HG03175 (cell line): ENCODE data around the gene POU2F3.

Experiments
- ATAC-seq: cut with Tn5 transposase; IDR thresholded peaks from one replicate; pipeline ENCODE4 v1.9.1; 2021; ENCODE audit warnings: mild to moderate bottlenecking, moderate library complexity; ENCODE audit not compliant: unreplicated experiment

Gene POU2F3

DNA sequence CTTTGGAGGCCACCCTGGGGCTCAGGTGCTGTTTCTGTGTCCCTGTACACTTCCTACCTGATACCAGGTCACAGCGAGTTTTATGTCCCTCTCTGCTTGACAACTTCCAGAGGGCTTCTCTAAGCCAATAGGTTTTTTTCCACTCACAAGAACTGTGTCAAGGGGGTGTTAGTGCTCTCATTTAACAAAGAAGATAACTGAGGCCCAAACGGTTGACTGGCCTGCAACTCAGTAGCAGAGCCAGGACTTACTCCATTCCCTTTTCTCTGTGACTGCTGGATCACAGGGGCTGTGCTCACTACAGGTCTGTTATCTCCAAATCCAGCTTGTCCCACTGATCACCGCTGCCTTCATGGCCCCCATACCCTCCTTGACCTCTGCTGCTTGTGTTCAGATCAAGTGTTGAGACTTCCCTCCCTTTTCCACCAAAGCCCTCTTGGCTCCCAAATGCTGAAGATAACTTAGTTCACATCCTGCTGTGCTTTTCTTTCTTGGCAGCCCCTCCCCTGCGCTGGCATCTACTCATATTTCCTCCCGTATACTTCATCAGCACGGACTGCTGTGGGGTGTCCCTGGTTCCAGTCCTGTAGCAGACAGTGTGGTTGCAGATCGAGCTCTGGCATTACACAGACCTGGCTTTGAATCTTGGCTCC, 41.3 kb downstream of the POU2F3 start:
- ATAC-seq: no peak

DNA sequence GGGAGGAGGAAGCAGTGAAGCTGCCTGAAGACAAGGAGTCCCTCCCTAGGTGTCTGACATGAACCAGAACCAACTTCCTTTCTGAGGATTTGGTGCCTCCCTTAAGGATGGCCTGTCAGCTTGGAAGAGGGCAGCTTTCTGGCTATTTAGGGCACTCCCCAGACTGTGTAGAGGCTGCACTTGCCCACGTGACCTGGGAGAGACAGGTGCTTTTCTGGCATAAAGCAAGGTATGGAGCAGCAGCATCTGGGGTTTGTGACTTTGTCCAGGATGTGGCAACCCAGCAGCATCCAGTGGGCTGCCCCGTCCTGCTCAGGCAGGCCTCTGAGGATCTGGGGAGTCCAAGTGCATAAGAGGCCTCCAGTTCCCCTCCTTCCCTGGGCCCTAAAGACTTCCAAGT, 43.2 kb downstream of the POU2F3 start:
- no peak for ATAC-seq

DNA sequence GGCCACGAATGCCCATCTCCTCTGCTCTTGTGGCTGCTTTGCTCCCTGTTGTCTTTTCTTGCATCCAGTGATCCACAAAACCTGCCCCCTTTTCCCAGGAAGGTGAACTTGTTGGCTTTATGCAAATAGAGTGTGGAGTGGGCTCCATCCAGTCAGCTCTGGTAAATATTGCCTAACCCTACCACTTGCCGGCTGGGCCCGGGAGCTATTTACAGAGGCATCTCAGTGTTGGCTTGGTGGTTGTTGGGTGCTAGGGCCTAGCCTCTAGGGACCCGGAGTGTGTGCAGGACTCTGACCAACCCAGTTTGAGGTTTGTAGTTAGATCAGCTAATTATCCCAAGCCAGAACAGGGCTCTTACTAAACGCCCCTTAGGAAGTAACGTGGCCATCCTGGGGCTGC, 44.3 kb downstream of the POU2F3 start:
- ATAC-seq: no peak

DNA sequence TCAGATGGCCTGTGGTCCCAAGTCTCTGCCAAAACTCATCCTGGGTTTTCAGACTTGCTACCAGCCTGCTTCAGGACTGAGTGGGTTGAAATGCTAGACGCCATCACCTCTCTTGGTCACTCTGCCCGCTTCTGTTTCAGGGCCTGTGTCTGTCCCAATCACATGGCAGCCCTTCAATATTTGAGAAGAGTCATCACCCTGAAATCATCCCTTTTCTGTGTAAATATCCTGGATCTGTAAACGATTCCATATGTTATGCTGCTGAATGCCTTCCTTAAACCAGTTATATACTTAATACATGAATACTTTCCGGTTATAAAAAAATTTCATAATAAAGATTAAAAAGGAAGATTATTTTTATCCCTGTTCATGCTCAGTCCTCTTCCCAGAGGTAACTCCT, 45.3 kb downstream of the POU2F3 start:
- no peak for ATAC-seq

DNA sequence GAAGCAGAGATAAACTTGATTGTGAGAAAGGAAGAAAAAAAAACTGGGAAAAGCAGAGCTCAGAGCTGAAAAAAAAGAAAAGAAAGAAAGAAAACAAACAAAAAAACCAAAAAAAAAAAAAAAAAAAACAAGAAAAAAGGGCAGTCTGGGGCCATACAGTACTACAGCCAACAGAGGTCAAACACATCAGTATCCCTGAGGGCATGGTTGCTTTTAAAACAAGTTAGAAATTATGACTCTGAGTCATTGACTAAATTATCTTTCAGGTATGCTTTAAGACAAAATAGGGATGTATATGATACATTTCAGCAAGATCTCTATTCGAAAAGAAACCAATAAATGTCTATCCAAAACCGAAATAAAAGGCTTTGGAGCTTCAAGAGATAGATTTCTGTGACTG, 48.1 kb downstream of the POU2F3 start:
- ATAC-seq: no peak

DNA sequence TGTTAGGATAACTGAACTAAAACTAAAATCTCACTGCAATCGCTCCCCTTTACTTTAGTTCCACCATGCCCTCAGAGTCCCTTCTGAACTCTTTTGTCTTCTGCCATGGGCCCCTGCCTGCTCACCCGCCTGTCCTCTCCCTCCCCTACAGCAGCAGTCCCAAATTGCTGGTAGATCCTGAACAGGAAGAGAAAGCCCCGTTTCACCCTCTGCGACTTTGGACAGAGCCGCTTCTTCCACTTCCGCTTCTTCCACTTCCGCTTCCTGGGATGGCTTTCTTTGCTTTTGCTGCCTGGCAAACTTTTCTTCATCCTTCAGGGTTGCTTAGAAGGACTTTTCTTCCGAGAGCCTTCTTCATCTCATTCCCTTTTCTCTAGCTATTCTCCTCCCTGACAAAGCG, 49.5 kb downstream of the POU2F3 start:
- ATAC-seq: no peak

DNA sequence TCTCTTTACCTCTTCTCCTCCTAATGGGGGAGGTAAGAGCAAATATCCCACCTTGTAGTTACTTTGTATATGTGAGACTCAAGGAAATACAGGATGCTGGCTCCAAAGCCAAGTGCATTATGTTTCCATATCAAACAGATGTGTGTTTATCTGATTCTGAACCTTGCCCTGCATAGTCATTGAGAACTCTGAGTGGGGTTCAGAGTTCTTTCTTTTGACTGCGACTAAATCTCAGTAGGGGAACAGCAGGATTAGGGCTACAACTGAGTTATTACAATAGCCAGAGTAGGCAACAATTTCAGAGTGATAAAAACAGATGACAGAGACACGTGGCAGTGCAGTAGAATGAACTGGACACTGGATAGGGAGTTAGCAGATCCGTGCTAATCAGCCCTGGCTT, 51.0 kb downstream of the POU2F3 start:
- ATAC-seq: no peak

DNA sequence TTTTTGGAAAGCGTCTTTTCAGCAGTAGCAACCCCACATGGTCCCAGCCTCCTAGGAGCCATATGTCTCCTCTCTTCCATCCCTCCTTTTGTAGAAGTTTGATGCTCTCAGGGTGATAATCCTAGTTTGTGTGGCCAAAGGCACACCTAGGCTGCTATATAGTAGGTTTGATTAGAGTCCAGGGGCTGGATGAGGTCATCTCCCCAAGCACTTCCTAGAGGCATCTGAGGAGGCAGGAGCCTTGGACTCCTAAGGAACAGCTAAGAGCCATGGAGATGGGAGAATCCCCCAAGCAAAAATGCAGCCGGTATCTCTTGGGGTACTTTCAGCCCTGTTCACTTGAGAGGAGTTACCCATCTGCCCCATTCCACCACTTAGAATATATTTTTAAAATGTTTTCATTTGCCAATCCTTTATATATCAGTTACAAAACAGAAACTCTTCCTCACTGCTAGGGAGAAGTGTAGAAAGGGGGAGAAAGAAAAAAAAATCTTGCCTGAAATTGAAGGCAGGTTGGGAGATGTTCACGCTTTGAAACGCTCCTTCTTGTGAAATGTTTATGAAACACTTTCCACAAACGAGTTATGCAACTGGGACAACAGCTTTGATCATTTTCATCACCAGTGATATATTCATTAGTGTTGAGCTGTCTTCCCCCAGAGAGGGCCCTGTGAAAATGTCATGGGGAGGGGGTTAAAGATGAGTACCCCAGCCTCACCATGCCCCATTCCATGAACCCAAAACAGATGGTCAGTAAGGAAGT, 53.3 kb downstream of the POU2F3 start:
- ATAC-seq: no peak

DNA sequence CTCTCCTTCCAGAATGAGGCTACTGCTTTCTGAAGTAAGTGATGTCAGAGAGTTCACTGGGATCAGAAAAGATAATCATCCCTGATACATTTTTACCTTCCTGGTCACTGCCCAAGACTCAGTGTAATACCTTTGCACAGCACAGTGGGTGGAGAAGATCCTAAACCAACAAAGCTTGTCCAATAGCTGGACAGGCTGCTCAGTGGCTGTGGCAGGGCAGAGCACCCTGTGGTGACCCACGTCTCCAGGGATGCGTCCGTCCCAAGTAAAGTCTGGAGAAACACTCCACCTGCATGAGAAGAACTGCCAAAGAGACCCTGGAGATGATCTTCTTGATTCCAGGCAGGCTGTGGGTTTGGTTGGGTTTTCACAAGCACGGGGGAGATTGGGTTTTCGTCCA, 54.2 kb downstream of the POU2F3 start:
- no peak for ATAC-seq

DNA sequence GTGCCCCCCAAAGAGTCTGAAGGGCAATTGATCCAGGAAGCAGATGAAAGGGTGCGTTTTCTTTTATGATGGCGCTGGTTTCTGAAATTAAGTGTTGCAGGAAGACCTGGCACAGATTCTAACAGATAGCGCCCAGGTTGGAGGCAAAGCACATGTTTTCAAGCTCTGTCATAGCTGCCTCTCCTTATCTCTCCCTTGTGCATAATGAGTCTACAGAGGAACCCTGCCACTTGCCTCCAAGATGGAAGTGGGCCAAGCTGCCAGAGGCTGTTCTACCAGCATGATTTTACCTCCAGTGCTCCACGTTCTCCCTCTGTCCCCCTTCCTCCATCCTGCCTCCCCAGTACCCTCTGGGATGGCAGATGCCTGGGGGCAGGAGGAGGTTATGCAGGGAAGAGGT, 55.2 kb downstream of the POU2F3 start:
- ATAC-seq: no peak

DNA sequence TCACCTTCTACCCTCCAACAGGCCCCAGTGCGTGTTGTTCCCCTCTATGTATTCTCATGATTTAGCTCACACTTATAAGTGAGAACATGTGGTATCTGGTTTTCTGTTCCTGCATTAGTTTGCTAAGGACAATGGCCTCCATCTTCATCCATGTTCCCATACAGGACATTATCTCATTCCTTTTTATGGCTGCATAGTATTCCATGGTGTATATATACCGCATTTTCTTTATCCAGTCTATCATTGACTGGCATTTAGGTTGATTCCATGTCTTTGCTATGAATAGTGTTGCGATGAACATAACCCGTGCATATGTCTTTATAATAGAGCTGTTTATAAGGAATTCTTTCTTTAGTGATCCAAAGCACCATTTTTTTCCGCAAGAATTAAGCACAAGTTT, 56.6 kb downstream of the POU2F3 start:
- no peak for ATAC-seq

DNA sequence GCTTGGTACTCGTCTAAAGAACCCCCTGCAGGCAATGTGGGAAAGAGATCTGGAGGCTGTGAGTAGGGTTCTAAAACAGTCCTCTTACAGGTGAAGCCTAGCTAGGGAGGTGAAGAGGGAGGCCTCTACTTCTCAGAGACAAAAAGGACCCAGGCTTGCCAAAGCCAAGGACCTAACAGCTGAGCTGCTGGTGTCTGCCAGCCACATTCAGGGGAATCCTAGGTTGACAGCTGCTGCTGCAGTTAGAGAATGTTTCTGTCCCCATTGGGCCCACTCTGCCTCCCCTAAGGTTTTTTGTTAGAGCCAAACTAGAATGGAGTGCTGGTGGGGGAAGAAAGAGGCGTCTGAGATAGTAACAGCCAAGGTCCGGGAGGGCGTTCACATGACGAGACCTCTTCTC, 58.5 kb downstream of the POU2F3 start:
- no peak for ATAC-seq

DNA sequence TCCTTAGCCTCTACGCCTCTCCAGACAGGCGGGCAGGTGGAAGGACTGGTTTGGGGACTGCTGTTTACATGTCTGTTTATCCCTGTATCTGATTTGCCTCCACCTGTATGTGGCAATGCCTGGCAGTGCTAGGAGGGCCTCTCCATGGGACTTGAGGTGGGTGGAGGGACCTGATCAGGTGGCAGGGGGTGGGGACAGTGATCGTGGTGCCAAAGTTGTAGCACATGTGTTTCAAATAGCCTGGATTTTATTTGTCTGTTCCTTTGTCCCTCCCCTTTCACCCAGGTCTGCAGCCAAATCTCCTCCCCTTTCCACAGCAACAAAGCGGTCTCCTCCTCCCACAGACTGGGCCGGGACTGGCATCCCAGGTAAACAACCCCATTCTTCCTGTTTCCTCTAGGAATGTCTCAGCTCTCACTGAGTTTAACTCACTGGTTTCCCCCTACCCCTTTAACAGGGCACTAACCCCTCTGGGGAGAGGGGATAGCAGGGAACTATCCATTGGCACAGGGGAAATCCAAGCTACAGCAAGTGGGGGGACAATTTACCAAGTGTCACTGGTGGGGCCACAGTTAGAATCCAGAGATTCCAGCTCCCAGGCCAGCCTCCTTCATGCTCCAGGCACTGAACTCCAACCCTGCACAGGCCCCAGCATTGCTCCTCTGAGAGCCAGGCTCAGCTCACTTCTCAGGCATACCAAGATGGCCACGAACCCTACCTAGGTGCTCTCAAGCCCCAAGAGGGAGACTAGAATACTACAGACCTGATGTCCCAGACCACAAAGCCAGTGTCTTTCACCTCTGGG, 62.3 kb downstream of the POU2F3 start:
- no peak for ATAC-seq

DNA sequence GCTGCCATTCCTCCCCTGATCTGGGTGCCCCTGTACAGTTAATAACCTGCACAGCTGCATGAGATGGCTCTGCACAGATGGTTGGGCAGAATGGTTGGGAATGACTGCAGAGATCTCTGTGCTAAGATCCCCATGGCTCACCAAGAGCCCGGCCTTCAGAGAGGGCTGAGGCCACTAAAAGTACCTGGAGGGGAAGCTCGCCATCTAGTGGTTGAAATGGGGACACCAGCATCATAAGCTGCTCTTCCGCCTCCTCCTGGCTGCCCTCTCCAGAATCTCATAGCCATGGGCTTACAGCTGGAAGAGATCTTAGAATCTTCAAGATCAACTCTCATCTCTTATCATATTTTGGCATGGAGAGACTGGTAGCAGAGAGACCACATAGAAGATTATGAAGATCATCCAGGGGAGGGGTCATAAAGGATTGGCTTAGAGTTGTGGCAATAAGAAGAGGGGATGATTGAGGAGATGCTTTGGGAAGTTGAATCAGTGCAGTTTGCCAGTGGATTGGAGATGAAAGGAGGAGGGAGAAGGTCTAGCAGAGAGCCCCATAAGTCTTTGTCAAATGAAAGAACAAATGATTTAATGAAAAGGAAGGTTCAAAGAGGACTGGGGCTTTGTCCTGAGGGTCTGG, 63.2 kb downstream of the POU2F3 start:
- peak; percentile 59 for ATAC-seq

DNA sequence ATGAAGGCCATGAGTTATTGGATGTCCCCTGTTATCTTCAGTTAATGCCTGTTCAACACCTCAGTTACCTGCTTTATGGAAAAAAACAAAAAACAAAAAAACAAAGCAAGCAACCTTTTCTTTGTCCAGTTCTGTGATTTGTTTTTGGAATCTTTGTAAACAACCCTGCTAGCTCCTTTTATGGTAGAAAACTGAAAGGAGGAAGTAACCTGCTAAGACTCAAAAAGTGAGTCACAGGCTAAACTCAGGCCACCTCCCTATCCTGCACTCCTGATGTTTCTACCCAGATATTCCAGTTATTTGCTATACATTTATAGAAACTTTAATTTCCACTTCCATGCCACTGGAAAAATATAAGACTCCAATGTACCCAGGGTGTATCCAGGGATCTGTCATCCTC, 64.6 kb downstream of the POU2F3 start:
- ATAC-seq: no peak

DNA sequence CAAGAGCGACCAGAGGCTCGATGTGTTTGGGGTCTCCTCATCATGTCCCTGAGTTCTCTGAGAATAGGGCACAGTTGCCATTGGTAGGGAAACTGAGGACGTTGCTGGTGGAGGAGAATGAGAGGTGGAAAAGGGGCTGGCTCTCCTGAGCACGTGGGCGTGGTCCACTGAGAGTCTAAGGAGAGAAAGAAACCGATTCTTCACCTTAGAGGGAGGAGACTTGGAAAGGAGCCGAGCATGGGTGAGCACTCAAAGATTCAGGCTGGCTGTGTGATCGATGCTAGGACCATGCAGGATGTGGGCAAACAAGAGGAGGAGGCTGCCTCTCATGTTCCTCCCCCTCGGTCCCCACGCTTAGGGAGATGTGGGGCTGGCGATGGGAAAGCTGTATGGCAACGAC, 65.3 kb downstream of the POU2F3 start:
- no peak for ATAC-seq

DNA sequence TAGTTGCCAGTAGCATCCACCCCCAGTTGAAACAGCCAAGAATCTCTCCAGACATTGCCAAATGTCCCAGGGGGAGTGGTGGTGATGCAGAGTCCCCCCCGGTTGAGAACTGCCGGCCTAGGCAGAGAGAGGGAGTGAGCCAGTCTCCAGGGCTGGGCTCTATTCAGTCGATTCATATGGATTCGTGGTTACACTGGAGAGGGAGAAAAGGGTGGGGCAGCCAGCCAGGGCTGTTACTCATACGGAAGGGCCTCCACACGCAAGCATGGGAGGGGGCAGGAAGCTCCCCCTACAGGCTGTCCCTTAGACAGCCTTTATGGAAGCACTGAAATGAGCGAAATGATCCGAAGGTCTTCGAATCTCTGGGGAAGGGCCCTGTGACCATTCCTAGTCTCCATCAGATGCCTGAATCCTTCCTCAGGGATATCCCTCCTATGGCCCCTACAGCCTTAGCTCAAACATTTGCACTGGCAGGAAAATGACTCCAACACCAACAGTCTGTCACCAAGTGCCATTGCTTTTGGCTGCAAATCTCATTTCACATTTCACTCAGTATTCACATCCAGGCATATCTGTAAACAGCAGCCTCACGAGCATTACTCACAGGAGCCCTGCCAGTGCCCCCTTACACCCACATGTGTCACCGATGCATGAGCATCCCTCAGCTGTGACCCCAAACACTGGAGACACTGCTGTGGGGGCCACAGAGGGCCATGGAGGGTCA, 66.7 kb downstream of the POU2F3 start:
- no peak for ATAC-seq

DNA sequence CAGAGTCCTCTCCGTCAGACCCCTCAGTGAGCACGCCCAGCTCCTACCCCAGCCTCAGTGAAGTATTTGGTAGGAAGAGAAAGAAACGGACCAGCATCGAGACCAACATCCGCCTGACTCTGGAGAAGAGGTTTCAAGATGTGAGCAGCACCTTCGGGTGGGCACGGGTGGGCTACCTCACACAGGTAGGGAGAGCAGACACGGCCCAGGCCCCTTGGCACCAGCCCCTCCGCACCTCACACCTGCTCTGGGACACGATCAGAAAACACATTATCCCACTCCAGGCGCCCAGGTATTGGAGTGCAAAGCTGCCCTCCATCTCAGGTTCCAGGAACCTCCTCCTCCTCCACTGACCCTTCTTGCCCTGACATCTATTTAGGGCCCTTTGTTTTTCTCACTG, 67.5 kb downstream of the POU2F3 start:
- ATAC-seq: no peak

DNA sequence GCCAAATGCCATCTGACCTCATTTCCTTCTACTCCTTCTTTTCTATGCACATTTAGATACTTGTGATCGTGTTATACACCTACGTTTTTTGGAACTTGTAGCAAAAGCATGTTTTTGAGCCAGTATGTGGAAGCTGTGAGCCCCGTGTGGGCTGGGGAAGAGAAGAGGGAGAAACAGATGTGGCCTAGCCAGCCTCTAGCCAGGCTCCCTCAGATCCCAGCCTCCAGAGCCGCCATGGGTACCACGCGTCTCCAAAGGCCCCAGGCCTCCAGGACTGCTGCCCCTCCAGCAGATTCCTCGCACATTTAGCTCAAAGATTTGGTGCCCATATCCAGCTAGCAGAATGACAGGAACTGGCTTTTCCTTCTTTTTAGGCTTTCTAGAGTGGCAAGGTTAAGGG, 68.1 kb downstream of the POU2F3 start:
- no peak for ATAC-seq

DNA sequence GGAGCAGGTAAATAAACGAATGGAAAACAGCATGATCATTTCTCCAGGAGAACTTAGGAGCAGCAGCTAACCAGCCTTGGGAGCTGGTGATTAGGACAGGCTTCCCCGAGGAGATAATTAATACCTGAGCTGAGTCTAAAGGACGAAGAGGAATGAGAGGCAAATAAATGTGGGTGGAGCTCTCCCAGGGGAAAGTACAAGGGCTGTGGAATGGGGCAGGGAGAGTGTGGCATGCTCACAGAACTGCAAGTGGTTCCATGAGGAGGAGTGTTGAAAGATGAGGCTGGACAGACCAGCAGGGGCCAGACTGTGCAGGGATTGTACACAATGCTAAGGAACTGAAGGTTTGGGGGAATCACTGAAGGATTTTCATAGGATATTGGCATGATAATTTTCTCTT, 70.9 kb downstream of the POU2F3 start:
- ATAC-seq: no peak

DNA sequence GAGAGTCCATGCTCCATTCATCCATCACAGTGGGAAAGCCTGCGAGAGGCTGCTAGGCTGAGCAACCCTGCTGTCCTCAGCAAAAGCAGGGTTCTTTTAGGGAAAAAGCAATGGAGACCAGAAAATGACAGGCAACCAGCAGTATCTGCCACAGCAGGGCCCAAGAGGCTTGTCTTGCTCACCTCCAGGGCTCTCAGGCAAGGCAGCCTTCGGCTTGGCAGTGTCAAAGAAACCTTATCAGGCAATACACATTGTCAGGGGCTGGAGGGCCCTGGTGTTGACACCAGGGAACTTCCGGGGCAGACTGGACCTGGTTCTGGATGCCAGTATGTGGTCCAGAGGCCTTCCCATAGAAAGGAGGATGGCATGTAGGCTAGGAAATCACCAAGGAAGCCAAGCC, 74.9 kb downstream of the POU2F3 start:
- no peak for ATAC-seq
